Smooth muscle cell of trachea (primary cell): ENCODE data around the gene COL21A1. TPM values are rescaled to one million over a fixed set of nuclear protein-coding genes. Genes with fewer than 3 reads are reported as not detected.

Experiments
- total RNA-seq: library from RNA; depleted of rRNA; stranded (reverse); fragments of >200 nt; gene quantifications from 2 replicates; pipeline ENCODE4 v1.2.1, GENCODE V29; 2014

Gene COL21A1
- 4.6 and 17.6 TPM in 2 replicates for total RNA-seq

DNA sequence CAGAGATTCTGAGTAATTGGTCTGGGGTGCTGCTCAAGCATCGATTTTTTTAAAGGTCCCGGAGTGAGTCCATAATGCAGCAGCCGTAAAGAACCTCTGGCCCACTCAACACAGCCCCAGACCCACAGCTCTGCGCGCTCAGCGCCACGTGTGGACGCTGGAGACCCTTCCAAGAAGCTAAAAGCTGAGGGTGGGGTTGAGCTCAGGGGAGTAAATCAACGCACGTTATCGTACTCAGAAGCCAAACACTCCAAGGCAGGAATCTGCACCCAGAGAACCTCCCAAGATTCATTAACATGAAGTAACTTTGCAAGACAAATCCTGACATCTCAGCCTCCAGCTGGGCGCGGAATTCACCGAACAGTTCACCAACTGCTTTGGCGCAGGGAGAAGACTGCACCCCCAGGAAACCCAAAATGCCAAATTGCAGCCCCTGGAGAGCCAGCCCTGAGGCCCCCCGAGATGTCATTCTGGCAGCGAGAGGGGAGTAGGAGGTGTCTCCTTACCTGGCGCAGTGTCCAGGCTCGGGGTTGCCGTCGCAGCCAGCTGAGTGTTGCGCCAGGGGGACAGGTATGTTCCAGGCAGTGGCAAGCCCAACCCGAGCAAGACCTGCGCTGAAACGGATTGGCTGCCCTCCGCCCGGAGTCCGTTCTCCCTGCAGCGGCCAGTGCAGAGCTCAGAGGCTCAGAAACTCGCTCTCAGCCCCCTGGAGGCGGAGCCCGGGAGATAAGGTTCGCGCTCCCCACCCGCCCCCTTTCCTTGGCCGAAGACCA lies at the start of gene COL21A1:
COL21A1 (minus strand) TSS at position 700 of the 773 bp plus-strand sequence. CDS start 64,962 bp downstream, outside the sequence.

